Activated CD4-positive, CD25-positive, alpha-beta regulatory T cell (primary cell): ENCODE data around the gene KRTAP9-7.

Experiments
- DNase-seq, 4 experiments: peaks; one replicate each; lab custom pipeline; 2025; lab: John Stamatoyannopoulos, UW

The KRTAP9-7 gene

GRCh38 chr17:41322094-41322902, 46.8 kb downstream of the KRTAP9-7 start:
- no peak for DNase-seq

GRCh38 chr17:41322903-41323895, 47.7 kb downstream of the KRTAP9-7 start:
- no peak for DNase-seq

- no peak for DNase-seq
Observed at GRCh38 chr17:41324180-41325075, 48.9 kb downstream of the KRTAP9-7 start.

GRCh38 chr17:41325126-41325525, 49.6 kb downstream of the KRTAP9-7 start:
- DNase-seq: no peak

GRCh38 chr17:41325611-41326010, 50.1 kb downstream of the KRTAP9-7 start:
- no peak for DNase-seq
